ENCODE measurements around the gene SRPX.

The SRPX gene

GRCh38 chrX:38206542-38206941 lies 14.1 kb downstream of the SRPX start:
- no peak for DNase-seq

- no peak for DNase-seq
These were observed 14.6 kb downstream of the SRPX start for GRCh38 chrX:38206036-38206435.

DNA sequence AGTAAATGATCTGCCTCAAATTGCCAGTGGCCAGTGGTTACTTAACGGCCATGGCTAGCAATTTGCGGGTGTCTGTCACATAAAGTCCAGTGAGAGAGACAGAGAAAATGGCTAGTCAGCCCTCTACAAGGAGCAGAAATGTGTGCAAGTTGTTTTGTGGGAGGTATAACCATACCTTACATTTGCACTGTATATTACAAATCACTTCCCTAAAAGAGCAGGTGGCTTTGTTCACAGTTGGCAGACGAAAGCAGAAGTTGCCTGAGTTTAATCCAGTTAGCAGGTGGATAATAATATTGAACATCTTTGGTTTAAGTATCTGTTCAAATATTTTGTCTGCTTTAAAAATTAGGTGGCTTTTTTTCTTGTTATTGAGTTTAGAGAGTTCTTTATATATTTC lies 15.6 kb downstream of the SRPX start:
- DNase-seq = peak; percentile 7

DNA sequence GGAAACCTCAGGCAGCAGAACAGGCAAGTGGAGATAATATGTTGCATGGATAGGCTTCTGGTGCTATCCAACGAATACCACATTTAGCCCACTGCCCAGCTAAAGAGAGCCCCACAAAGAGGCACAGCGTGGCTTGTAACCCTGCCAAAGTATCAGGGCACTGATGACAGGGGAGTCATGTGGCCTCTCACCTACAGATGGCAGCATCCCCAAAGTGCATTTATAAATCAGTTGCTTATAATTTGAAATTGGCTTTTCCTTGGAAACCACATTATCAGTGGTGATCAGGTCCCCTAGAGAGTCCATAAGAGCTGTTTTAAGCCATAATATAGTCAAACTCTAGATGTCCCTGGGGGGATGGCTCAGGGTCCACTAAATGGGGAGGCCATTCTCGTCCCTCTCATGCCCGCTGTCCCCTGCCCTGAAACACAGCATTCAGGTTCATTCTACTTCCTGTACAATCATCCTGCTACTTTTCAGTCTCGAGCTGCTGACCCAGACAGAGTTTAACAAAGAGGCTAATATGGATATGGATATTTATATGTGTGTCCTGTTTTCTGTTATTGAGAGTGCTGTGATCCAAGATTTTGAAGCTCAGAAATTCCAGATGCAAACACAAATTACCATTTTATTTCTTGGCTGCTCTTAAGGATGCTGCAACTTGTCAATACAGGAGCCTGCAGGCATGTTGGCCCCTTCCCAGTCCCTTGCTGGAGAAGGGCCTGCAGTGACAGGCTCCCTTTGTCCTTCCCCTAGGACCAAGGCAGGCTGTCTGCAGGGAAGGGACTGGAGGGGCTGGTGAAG lies 28.5 kb downstream of the SRPX start:
- peak; percentile 23 for DNase-seq

GRCh38 chrX:38189431-38190250 lies 31.0 kb downstream of the SRPX start:
- DNase-seq = no peak

DNA sequence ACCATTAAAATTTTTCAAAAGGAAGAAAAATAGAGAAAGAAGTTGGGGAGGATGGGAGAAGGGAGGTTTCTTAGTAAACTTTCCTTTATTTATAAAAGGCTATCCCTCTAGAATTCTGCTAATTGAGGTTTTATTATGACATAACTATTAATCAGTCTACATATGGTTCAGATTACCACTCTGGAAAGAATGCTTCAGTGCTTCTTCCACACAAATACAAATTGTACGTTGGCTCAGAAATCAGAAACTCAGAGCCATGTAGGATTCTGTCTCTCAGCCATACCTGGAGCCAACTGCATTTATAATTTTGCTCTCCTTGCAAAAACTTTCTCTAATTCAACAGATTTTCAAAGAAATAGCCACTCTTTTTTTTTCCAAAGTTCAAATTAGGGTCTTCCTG lies 37.1 kb downstream of the SRPX start:
- DNase-seq = no peak

DNA sequence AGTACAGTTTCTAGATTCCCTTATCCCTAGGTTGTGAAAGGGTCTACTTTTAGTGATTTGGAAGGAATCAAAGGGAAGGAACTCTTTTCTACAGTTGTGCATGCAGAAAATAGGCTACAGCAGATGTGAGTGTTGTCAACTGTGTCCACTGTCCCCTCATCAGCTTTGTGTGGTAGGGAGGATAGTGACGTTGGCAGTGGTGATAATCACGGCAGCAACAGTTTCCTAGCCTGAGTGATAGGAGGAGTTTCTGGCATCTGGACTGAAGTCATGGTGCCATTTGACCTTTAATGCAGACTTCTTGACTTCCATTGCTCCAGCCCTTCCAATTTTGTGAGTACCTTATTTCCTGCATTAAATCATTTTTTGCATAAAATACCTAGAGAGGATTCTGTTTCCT lies 39.3 kb downstream of the SRPX start:
- DNase-seq = no peak

DNA sequence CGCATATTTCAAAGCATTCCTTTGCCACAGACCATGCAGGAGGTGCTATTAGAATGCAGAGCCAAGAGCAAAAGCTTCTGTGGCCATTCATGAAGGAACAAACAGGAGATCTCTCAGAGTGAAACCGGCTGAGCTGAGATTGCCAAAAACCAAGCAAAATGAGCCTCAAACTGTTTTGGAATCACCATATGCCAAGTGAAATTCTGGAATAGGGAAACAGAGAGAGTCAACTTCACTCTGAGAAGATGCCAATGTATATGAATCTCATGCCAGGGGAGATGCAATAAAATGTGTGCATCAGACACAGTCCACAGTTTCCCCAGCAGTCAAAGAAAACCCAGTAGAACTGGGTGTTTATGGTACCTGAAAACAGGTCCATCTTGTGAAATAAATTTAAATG lies 42.3 kb downstream of the SRPX start:
- no peak for DNase-seq

GRCh38 chrX:38175139-38175538 lies 45.5 kb downstream of the SRPX start:
- DNase-seq = peak; percentile 8

DNA sequence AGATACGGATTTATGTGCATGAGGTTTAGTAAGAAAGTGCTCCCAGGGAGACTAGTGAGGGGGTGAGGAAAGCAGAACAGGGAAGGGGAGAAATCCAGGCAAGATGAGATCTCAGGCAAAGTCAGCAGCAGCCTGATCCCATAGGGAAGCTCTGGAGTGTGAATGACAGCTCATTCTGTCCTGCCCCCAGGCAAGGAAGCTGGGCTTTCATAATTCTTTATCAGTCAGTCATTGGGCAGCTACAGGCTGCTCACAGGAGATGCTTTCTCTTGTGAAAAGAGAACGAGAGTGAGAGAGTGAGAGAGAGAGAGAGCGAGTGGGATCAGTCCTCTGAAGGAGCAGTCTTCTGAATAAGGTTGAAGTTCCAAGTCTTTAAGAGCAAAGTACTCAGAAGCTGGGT lies 48.1 kb downstream of the SRPX start:
- DNase-seq = no peak

GRCh38 chrX:38170556-38170955 lies 50.1 kb downstream of the SRPX start:
- DNase-seq = no peak

- DNase-seq = peak; percentile 64
These were observed 54.1 kb downstream of the SRPX start for GRCh38 chrX:38166478-38167083.

DNA sequence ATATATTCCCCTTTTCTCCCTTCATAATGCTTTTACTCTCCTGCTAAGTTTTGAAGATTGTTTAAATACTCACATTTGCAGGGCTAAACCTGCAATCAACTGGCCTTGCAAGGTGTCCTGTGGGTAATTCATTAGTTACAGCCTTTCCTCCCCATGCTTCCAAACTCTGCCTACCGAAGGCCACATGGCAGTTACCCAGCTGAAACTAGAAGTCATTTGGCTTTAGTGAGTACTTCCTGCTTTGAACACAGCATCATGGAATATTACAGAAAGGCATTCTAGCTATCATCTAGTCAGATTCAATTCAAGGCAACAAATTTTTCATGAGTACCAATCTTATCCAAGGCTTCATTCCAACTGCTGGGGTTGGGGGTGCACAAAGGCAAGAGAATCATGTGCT lies 55.6 kb downstream of the SRPX start:
- DNase-seq = no peak

- no peak for DNase-seq
These were observed 57.5 kb downstream of the SRPX start for GRCh38 chrX:38163193-38163592.

GRCh38 chrX:38156838-38157237 lies 63.8 kb downstream of the SRPX start:
- no peak for DNase-seq

- DNase-seq = no peak
These were observed 65.9 kb downstream of the SRPX start for GRCh38 chrX:38154818-38155217.

- DNase-seq = no peak
These were observed 66.3 kb downstream of the SRPX start for GRCh38 chrX:38154340-38154739.

- no peak for DNase-seq
These were observed 69.2 kb downstream of the SRPX start for GRCh38 chrX:38151441-38151840.

DNA sequence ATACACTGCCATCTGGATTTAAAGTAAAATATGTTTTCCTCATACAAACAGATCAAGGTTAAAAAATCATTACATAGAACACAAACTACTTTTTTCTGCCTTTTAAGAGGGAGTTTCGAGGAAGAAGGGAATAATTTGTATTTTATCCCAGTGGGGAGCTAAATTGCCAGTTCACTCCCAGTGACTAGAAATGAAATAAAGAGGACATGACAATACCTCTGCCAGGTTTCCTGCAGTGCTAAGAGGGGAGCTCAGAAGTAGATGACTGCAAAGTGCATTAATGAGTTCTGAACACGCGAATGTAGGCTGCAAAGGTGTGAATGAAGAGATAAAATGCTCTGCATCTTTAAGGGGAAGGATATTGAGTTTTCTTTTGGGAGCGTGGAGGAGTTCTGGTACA lies 69.7 kb downstream of the SRPX start:
- no peak for DNase-seq

GRCh38 chrX:38149016-38149415 lies 71.7 kb downstream of the SRPX start:
- no peak for DNase-seq

GRCh38 chrX:38142610-38143009 lies 78.1 kb downstream of the SRPX start:
- no peak for DNase-seq

DNA sequence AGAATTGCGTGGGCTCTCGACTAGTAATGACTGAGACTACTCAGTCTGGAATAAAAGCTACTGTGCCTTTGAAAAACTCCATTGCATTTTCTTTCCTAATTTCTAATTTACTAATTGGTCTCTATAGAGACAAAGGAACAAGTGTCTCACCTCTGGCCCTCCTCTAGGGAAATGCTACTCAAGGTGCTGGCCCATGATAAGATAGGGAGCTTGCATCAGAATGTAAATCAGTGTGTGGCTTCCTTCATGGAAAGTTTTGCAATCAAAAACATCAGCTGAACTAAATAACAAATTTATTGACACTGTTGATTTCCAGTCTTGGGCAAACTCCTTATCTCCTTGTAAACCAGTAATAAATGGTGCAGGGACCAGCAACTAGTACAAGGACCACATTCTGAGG lies 81.8 kb downstream of the SRPX start:
- peak; percentile 4 for DNase-seq

DNA sequence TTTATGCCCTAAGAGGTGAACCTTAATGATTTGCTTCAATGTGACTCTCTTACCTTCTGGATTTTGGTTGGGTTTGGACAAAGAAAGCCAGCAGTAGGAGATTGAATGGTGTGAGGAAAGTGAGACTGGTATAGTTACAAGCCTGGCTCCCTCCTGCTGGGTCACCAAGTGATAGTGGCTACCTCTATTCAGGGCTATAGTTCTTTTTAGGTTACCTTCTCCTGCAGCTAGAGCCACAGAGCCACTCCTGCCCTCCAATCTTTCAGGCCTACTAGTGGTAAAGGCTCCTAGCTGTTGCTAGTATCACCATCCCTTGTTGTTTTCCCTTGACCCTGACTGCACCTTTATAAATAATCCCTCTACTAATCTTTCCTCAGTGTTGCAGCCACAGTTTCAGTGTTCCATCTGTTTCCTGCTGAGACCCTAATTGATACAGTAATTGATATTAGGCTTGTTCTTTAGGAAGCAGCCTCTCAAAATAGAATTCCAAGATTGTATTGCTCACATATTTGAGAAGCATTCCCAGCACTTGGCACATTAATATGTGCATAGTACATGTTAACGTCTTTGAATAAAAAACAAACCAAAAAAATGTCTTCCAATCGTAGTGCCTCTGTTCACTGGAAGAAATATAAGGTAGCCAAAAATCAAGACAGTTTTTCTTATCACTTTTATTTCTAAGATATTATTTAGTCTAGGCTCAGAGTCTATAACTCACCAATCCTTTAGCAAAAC lies 82.3 kb downstream of the SRPX start:
- no peak for DNase-seq
